Ovary (tissue), 9 donors: Measurements from ENCODE around the gene PBRM1. TPM values are rescaled to one million over a fixed set of nuclear protein-coding genes. Genes with fewer than 3 reads are reported as not detected.
A peak's percentile ranks its signal among the peaks of the same experiment; 100 is the strongest.

Experiments
- DNase-seq, 5 donors: peaks; one replicate each; pipeline ENCODE4 v3.0.0-alpha.2; 2019 to 2020
- H3K27ac ChIP-seq, 2 donors: fragments of 200-600 bp; one replicate each; pipeline versions ENCODE4 v1.5.1 to v1.8.0; 2019 to 2022
- H3K27me3 ChIP-seq: fragments of 200-600 bp; one replicate; pipeline ENCODE4 v1.8.0; 2022
- H3K36me3 ChIP-seq: fragments of 200-600 bp; sonication (generic); one replicate; pipeline ENCODE4 v1.5.1; 2019
- H3K4me1 ChIP-seq: one replicate; pipeline ENCODE4 v1.8.1; 2013; ENCODE audit warnings: mild to moderate bottlenecking, moderate library complexity; ENCODE audit not compliant: insufficient read depth
- H3K4me3 ChIP-seq: fragments of 200-600 bp; sonication (generic); one replicate; pipeline ENCODE4 v1.5.1; 2017
- H3K9me3 ChIP-seq, 2 donors: fragments of 200-600 bp in 1 of 2; sonication (generic) in 1 of 2; one replicate each; pipeline versions ENCODE4 v1.5.1 to v1.8.1; 2013 to 2019; ENCODE audit warnings: mild to moderate bottlenecking in 1 of 2, moderate library complexity in 1 of 2
- EP300 ChIP-seq: sonication (generic); formaldehyde crosslinking; IDR thresholded peaks from one replicate; pipeline ENCODE4 v1.6.1; 2017; ENCODE audit warnings: antibody characterized with exemption
- POLR2A ChIP-seq: fragments of 450-650 bp; IDR thresholded peaks from one replicate; pipeline ENCODE4 v1.6.1; 2017; ENCODE audit warnings: antibody characterized with exemption, mild to moderate bottlenecking, moderate library complexity
- WGBS, 3 donors: extraction: QIAGEN DNeasy Blood & Tissue Kit in 1 of 3; methylation state at CpG; one replicate each; pipeline versions ENCODE4 v1.1.5 to v1.1.7; 2013 to 2017; 5-methylcytosine and 5-hydroxymethylcytosine counted together
- intact Hi-C, 4 donors: fragments of 100-400 bp; cut with DNase I; formaldehyde crosslinking; loops; one replicate each; pipeline versions ENCODE4 v1.11.0 to v1.15.1; 2022 to 2023
- polyA plus RNA-seq, 2 donors: library from polyadenylated mRNA; stranded (reverse); fragments of 200-250 nt in 1 of 2; fragments of 350-450 nt in 1 of 2; fragmentation: Illumina TruSeq in 1 of 2; extraction: RNeasy Lipid Tissue Mini Kit (QIAGEN cat#74804) in 1 of 2; gene quantifications; one replicate each; pipeline ENCODE4 v1.2.3, GENCODE V29; 2013 to 2014
- total RNA-seq, 7 donors: library from RNA; depleted of rRNA in 2 of 7; stranded (reverse); fragments of >200 nt in 2 of 7; fragmentation: NEBNext Ultra II Directional in 3 of 7; extraction: Animal tissue kit (Norgen Biotek cat#: 25700) in 3 of 7; gene quantifications; one replicate each; pipeline versions ENCODE4 v1.1.0 to v1.2.4, GENCODE V29; 2016 to 2023
- TF ChIP-seq, protein P1 (sequence below), 3 donors: fragments of 450-650 bp in 2 of 3; fragments of 200-600 bp in 1 of 3; IDR thresholded peaks; one replicate each; pipeline versions ENCODE4 v1.5.1 to v1.8.0; 2016 to 2022; ENCODE audit warnings: antibody characterized with exemption in 3 of 3, mild to moderate bottlenecking in 1 of 3
- donor health status: DM: no; HTN: no; CAD: no; lungs with moderate emphysema.
- donor health status: DM: no; HTN: no; CAD: no.
- donor health status: Bipolar disorder and iron deficiency.
- donor health status: DM: yes; HTN: yes; CAD: no.
- donor health status: DM: no; HTN: no; CAD: no.
- donor health status: DM: yes; HTN: yes; CAD: no.

PBRM1 gene
- total and polyA plus RNA-seq, 9 donors: 19.8 to 95.7 (median 69.7) TPM

DNA sequence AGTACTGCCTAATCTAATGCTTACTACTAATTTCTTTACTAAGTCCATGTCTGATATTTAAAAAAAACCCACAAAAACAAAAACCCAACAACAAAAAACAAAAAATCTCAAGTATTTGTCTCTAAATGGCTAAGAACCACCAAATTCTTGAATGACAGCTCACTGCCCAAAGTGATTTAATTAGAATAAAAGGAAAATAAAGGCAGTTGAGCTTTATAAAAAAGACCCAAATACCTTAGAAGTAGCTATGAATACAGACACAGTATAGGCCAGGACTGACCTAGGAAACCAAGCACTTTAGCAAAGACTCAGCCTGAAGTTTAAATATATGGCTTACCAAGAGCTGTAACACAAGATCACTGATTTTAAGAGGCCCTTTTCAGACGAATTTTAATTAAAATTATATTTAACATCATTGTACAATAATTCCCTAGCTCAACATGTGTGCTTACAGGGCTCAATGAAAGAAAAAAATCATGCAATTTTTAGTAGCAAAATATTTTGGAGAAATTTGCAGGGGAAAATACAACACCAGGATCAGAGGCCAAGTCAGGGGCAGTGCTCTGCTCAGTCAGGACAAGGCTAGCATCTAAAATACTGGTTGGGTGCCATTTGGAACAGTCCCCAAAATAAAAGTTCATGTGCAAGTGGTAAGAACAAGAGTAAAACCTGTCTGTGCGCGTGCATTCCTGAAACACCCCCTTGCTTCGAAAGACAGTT, 124.5 kb downstream of the PBRM1 start:
- no peak overlapping the region for H3K4me3 ChIP-seq
- peaks cover 20% of the 10 kb centered on the region for H3K4me1 ChIP-seq
- H3K27ac ChIP-seq: peak overlapping the region in 1 of 2 donors; percentile 22
- H3K9me3 ChIP-seq: no peaks in the 10 kb centered on the region
- intact Hi-C loops: no loop called here
- WGBS, 3 donors: 28 to 69% (median 41%) methylated on average over 4 of the region's 4 CpGs
- H3K36me3 ChIP-seq: no peaks in the 10 kb centered on the region
- no peaks in the 10 kb centered on the region for H3K27me3 ChIP-seq
- TF ChIP-seq, protein P1, sequence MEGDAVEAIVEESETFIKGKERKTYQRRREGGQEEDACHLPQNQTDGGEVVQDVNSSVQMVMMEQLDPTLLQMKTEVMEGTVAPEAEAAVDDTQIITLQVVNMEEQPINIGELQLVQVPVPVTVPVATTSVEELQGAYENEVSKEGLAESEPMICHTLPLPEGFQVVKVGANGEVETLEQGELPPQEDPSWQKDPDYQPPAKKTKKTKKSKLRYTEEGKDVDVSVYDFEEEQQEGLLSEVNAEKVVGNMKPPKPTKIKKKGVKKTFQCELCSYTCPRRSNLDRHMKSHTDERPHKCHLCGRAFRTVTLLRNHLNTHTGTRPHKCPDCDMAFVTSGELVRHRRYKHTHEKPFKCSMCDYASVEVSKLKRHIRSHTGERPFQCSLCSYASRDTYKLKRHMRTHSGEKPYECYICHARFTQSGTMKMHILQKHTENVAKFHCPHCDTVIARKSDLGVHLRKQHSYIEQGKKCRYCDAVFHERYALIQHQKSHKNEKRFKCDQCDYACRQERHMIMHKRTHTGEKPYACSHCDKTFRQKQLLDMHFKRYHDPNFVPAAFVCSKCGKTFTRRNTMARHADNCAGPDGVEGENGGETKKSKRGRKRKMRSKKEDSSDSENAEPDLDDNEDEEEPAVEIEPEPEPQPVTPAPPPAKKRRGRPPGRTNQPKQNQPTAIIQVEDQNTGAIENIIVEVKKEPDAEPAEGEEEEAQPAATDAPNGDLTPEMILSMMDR (IDR thresholded peaks at IDR 0.05): no peak
- no peak for TF ChIP-seq EP300
- no peak for TF ChIP-seq POLR2A
- peak in 1 of 5 donors; percentile 35 for DNase-seq

DNA sequence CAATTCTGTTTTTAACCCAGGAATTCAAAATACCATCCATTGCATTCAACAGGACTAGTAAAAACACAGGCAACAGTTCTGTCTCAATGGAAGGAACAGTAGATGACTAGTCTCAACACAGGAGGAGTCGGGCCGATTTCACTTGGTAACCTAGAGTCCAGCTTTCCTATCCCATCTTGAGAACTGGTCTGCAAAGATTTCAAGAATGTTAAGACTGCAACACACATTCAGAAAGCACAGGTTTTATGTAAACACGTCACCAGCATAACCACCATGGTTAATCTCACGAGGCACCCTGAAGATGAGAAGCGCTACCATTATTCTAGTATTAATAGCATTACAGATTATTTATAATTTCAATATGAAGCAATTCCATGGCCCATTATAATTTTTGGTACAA, 127.3 kb downstream of the PBRM1 start:
- H3K9me3 ChIP-seq: no peaks in the 10 kb centered on the region
- DNase-seq: no peak
- H3K36me3 ChIP-seq: no peaks in the 10 kb centered on the region
- no peak overlapping the region for H3K4me3 ChIP-seq
- no peaks in the 10 kb centered on the region for H3K27me3 ChIP-seq
- H3K27ac ChIP-seq: no peak overlapping the region
- 95 to 99% (median 97%) methylated on average over 5 of the region's 5 CpGs for WGBS, 3 donors
- TF ChIP-seq, protein P1 (IDR thresholded peaks at IDR 0.05): no peak
- TF ChIP-seq EP300 (no peak), POLR2A (no peak)
- peaks cover 30% of the 10 kb centered on the region for H3K4me1 ChIP-seq
- intact Hi-C loops: no loop called here

- 32 to 50% (median 33%) methylated on average over 9 of the region's 9 CpGs for WGBS, 3 donors
These were observed 128.4 kb downstream of the PBRM1 start for GRCh38 chr3:52557011-52557960.

DNA sequence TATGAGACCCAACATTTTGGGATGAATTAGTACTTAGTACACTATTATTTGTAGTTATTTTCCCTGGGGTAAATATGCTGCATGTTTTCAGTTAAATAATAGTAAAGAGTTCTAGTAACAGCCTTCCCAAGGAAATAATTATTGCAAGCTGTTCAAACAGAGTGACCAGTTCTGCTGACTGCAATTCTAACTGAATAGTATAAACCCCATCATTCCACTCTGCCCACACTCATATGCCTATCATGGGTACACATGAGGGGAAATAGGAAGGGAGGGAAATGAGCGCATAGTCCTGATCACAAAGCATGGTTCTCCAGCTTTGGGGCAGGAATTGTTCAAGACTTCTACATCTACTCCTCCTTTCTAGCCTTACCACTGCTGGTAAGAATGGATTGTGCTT, 130.7 kb downstream of the PBRM1 start:
- H3K27me3 ChIP-seq: no peaks in the 10 kb centered on the region
- H3K4me3 ChIP-seq: no peak overlapping the region
- H3K27ac ChIP-seq: peak overlapping the region in 1 of 2 donors; percentile 49
- peaks cover 24% of the 10 kb centered on the region for H3K4me1 ChIP-seq
- no peak for DNase-seq
- no peaks in the 10 kb centered on the region for H3K36me3 ChIP-seq
- intact Hi-C loops: no loop called here
- H3K9me3 ChIP-seq: no peaks in the 10 kb centered on the region
- 84 to 97% (median 91%) methylated on average over 1 of the region's 1 CpG for WGBS, 3 donors
- TF ChIP-seq, protein P1 (IDR thresholded peaks at IDR 0.05): no peak
- TF ChIP-seq POLR2A (no peak), EP300 (no peak)

More at GRCh38 chr3:52557011-52557960, 128.4 kb downstream of the PBRM1 start:
- TF ChIP-seq EP300 (no peak), POLR2A (no peak)
- TF ChIP-seq, protein P1 (IDR thresholded peaks at IDR 0.05): no peak
- Histone ChIP-seq H3K4me1 (peaks cover 30% of the 10 kb centered on the region), H3K4me3 (no peak overlapping the region), H3K36me3 (no peaks in the 10 kb centered on the region), H3K27ac (peak overlapping the region in 1 of 2 donors; percentile 77), H3K9me3 (no peaks in the 10 kb centered on the region), H3K27me3 (no peaks in the 10 kb centered on the region)
- intact Hi-C loops: no loop called here
- DNase-seq: no peak
